ENCODE results near the gene MAD2L2. TPM values are rescaled to one million over a fixed set of nuclear protein-coding genes. Genes with fewer than 3 reads are reported as not detected.
A peak's percentile ranks its signal among the peaks of the same experiment; 100 is the strongest.

The MAD2L2 gene
- total RNA-seq, 1 donor: 20.6 TPM

GRCh38 chr1:11671205-11671543 lies 9.8 kb downstream of the MAD2L2 start:
- no peaks in the 10 kb centered on the region for H3K9me3 ChIP-seq (ENCODE audit: low read depth, low read length)
- H3K4me2 ChIP-seq (ENCODE audit: insufficient read depth, low read length): no peak overlapping the region
- H3K27ac ChIP-seq (ENCODE audit: low read depth, low read length): no peak overlapping the region
- H3K4me3 ChIP-seq (ENCODE audit: insufficient read depth, low read length): no peak overlapping the region
- H3K79me2 ChIP-seq (ENCODE audit: insufficient read depth, low read length): no peaks in the 10 kb centered on the region
- DNase-seq (ENCODE audit: insufficient read length, low spot score, missing footprints): peak; percentile 31
- TF ChIP-seq CTCF (IDR thresholded peaks at IDR 0.05; ENCODE audit: extremely low read depth, low read depth, low read length): no peak
- H3K4me1 ChIP-seq (ENCODE audit: insufficient read depth, low read length): peaks cover 5% of the 10 kb centered on the region
- H3K27me3 ChIP-seq (ENCODE audit: insufficient read depth, low read length): no peaks in the 10 kb centered on the region
- peaks cover 17% of the 10 kb centered on the region for H3K36me3 ChIP-seq (ENCODE audit: insufficient read depth, low read length)
- H4K20me1 ChIP-seq (ENCODE audit: insufficient read depth, low read length): peaks cover 7% of the 10 kb centered on the region
- H2AFZ ChIP-seq (ENCODE audit: low read length): no peak overlapping the region

GRCh38 chr1:11670747-11671146 lies 10.2 kb downstream of the MAD2L2 start:
- no peak for TF ChIP-seq CTCF (IDR thresholded peaks at IDR 0.05; ENCODE audit: extremely low read depth, low read depth, low read length)
- DNase-seq (ENCODE audit: insufficient read length, low spot score, missing footprints): peak; percentile 79
- Histone ChIP-seq H4K20me1 (ENCODE audit: insufficient read depth, low read length) (peaks cover 7% of the 10 kb centered on the region), H3K27ac (ENCODE audit: low read depth, low read length) (no peak overlapping the region), H3K4me3 (ENCODE audit: insufficient read depth, low read length) (no peak overlapping the region), H3K27me3 (ENCODE audit: insufficient read depth, low read length) (no peaks in the 10 kb centered on the region), H3K79me2 (ENCODE audit: insufficient read depth, low read length) (no peaks in the 10 kb centered on the region), H2AFZ (ENCODE audit: low read length) (no peak overlapping the region), H3K36me3 (ENCODE audit: insufficient read depth, low read length) (peaks cover 15% of the 10 kb centered on the region), H3K4me2 (ENCODE audit: insufficient read depth, low read length) (no peak overlapping the region), H3K4me1 (ENCODE audit: insufficient read depth, low read length) (peaks cover 5% of the 10 kb centered on the region), H3K9me3 (ENCODE audit: low read depth, low read length) (no peaks in the 10 kb centered on the region)

- no peaks in the 10 kb centered on the region for H3K27me3 ChIP-seq (ENCODE audit: insufficient read depth, low read length)
- H4K20me1 ChIP-seq (ENCODE audit: insufficient read depth, low read length): peaks cover 3% of the 10 kb centered on the region
- H3K4me2 ChIP-seq (ENCODE audit: insufficient read depth, low read length): no peak overlapping the region
- no peaks in the 10 kb centered on the region for H3K79me2 ChIP-seq (ENCODE audit: insufficient read depth, low read length)
- DNase-seq (ENCODE audit: insufficient read length, low spot score, missing footprints): no peak
- H3K9me3 ChIP-seq (ENCODE audit: low read depth, low read length): no peaks in the 10 kb centered on the region
- no peak overlapping the region for H3K4me3 ChIP-seq (ENCODE audit: insufficient read depth, low read length)
- H3K27ac ChIP-seq (ENCODE audit: low read depth, low read length): no peak overlapping the region
- no peak overlapping the region for H2AFZ ChIP-seq (ENCODE audit: low read length)
- H3K4me1 ChIP-seq (ENCODE audit: insufficient read depth, low read length): peaks cover 5% of the 10 kb centered on the region
- no peak for TF ChIP-seq CTCF (IDR thresholded peaks at IDR 0.05; ENCODE audit: extremely low read depth, low read depth, low read length)
- H3K36me3 ChIP-seq (ENCODE audit: insufficient read depth, low read length): no peaks in the 10 kb centered on the region
Observed at GRCh38 chr1:11668516-11668915, 12.4 kb downstream of the MAD2L2 start.

GRCh38 chr1:11664336-11665065 lies 16.4 kb downstream of the MAD2L2 start:
- H3K4me3 ChIP-seq (ENCODE audit: insufficient read depth, low read length): peak overlapping the region; percentile 74
- peaks cover 3% of the 10 kb centered on the region for H4K20me1 ChIP-seq (ENCODE audit: insufficient read depth, low read length)
- no peaks in the 10 kb centered on the region for H3K79me2 ChIP-seq (ENCODE audit: insufficient read depth, low read length)
- H3K4me2 ChIP-seq (ENCODE audit: insufficient read depth, low read length): peak overlapping the region; percentile 77
- H3K4me1 ChIP-seq (ENCODE audit: insufficient read depth, low read length): peaks cover 5% of the 10 kb centered on the region
- H3K9me3 ChIP-seq (ENCODE audit: low read depth, low read length): no peaks in the 10 kb centered on the region
- no peak overlapping the region for H3K27ac ChIP-seq (ENCODE audit: low read depth, low read length)
- TF ChIP-seq CTCF (IDR thresholded peaks at IDR 0.05; ENCODE audit: extremely low read depth, low read depth, low read length): no peak
- H2AFZ ChIP-seq (ENCODE audit: low read length): peak overlapping the region; percentile 84
- no peaks in the 10 kb centered on the region for H3K36me3 ChIP-seq (ENCODE audit: insufficient read depth, low read length)
- no peaks in the 10 kb centered on the region for H3K27me3 ChIP-seq (ENCODE audit: insufficient read depth, low read length)
- peak; percentile 92 for DNase-seq (ENCODE audit: insufficient read length, low spot score, missing footprints)
